ENCODE measurements around the gene ETDB.

The ETDB gene

DNA sequence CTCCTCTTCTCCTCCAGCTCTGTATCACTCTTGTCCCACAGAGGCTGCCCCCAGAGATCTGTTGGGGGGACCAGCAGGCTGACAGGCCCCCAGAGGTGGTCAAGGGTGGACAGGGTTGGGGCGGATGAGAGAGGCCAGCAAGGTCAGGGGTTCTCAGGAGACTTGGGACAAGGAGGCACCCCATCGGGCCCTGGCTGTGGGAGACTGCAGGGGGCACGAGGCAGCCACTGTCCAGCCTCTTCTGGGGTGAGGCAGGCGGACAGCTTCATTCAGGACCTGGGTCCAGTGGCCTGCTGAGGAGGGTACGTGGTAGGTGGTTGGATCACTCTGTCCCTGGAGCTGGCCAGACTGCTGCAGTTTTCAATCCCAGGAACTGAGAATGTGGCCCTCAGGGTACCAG is 24.6 kb downstream of the ETDB start:
- Histone ChIP-seq H3K36me3 (ENCODE audit: control insufficient read depth in 2 of 2, insufficient read depth in 1 of 2, low read length in 2 of 2) (no peaks in the 10 kb centered on the region), H3K4me1 (ENCODE audit: control insufficient read depth, insufficient read depth, low read length) (no peaks in the 10 kb centered on the region), H3K9me3 (ENCODE audit: control insufficient read depth, insufficient read depth, low read depth, low read length) (no peaks in the 10 kb centered on the region; the same call in 1 of the 2 replicates), H3K27ac (ENCODE audit: extremely low read depth, low read depth, low read length) (no peak overlapping the region), H3K4me3 (ENCODE audit: low read depth, low read length) (no peak overlapping the region)
- ChIA-PET CTCF (no interaction called here), POLR2A (no interaction called here)
- no peak for TF ChIP-seq ZNF133 (tag by site-specific recombination; IDR thresholded peaks at IDR 0.05)
- TF ChIP-seq ZNF202 (tag by site-specific recombination; IDR thresholded peaks at IDR 0.05; ENCODE audit: borderline replicate concordance), result no peak
- no peak for TF ChIP-seq ZFP41 (tag by site-specific recombination; IDR thresholded peaks at IDR 0.05; ENCODE audit: borderline replicate concordance)
- TF ChIP-seq, protein P1, sequence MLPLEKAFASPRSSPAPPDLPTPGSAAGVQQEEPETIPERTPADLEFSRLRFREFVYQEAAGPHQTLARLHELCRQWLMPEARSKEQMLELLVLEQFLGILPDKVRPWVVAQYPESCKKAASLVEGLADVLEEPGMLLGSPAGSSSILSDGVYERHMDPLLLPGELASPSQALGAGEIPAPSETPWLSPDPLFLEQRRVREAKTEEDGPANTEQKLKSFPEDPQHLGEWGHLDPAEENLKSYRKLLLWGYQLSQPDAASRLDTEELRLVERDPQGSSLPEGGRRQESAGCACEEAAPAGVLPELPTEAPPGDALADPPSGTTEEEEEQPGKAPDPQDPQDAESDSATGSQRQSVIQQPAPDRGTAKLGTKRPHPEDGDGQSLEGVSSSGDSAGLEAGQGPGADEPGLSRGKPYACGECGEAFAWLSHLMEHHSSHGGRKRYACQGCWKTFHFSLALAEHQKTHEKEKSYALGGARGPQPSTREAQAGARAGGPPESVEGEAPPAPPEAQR (tag by site-specific recombination; IDR thresholded peaks at IDR 0.05), result no peak
- TF ChIP-seq GFI1B (tag by site-specific recombination; IDR thresholded peaks at IDR 0.05), result no peak
- no peak for TF ChIP-seq ZNF223 (tag by site-specific recombination; IDR thresholded peaks at IDR 0.05)
- no peak for TF ChIP-seq RBAK (tag by site-specific recombination; IDR thresholded peaks at IDR 0.05)
- TF ChIP-seq ZNF785 (tag by site-specific recombination; IDR thresholded peaks at IDR 0.05), result no peak
- TF ChIP-seq ZNF610 (tag by site-specific recombination; IDR thresholded peaks at IDR 0.05; ENCODE audit: borderline replicate concordance), result no peak
- TF ChIP-seq GLI2 (tag by site-specific recombination; IDR thresholded peaks at IDR 0.05; ENCODE audit: borderline replicate concordance, low read depth), result no peak
- TF ChIP-seq ZNF335 (tag by site-specific recombination; conservative IDR thresholded peaks at IDR 0.05), result no peak

DNA sequence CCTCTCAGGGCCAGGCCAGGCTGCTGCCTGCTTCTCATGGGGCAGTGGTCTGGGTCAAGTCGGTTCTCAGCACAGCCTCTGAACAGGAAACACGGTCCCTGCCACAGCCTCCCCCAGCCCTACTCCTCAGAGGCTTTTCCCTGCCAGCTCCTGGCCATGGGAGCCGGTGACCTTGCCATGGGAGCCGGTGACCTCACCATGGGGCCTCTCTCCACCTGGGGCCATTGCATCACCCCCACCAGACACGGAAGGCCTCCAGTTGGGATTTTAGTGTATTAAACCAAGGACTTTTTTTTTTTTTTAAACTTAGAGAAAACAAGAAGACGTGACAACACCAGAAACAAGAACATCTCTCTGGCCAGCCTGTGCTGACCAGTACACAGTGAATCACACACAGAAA is 25.6 kb downstream of the ETDB start:
- POLR2A ChIA-PET, result no interaction called here
- CTCF ChIA-PET, result no interaction called here
- H3K4me3 ChIP-seq (ENCODE audit: low read depth, low read length), result no peak overlapping the region
- H3K9me3 ChIP-seq (ENCODE audit: control insufficient read depth, insufficient read depth, low read depth, low read length), result no peaks in the 10 kb centered on the region; the same call in 1 of the 2 replicates
- no peaks in the 10 kb centered on the region for H3K36me3 ChIP-seq (ENCODE audit: control insufficient read depth in 2 of 2, insufficient read depth in 1 of 2, low read length in 2 of 2)
- H3K4me1 ChIP-seq (ENCODE audit: control insufficient read depth, insufficient read depth, low read length), result no peaks in the 10 kb centered on the region
- no peak overlapping the region for H3K27ac ChIP-seq (ENCODE audit: extremely low read depth, low read depth, low read length)
- TF ChIP-seq ZNF341 (tag by site-specific recombination; IDR thresholded peaks at IDR 0.05; ENCODE audit: low read depth) (no peak), ZNF501 (tag by site-specific recombination; IDR thresholded peaks at IDR 0.05) (no peak), ZNF561 (tag by site-specific recombination; IDR thresholded peaks at IDR 0.05; ENCODE audit: borderline replicate concordance) (no peak), ZNF473 (tag by site-specific recombination; IDR thresholded peaks at IDR 0.05) (no peak), ZNF174 (tag by site-specific recombination; IDR thresholded peaks at IDR 0.05) (no peak), ZNF585B (tag by site-specific recombination; IDR thresholded peaks at IDR 0.05) (no peak), ZFHX2 (tag by site-specific recombination; conservative IDR thresholded peaks at IDR 0.05) (no peak), ZNF433 (tag by site-specific recombination; IDR thresholded peaks at IDR 0.05; ENCODE audit: low read depth) (no peak), ZNF514 (tag by site-specific recombination; IDR thresholded peaks at IDR 0.05) (no peak), ZNF701 (tag by site-specific recombination; IDR thresholded peaks at IDR 0.05) (no peak), ZNF629 (tag by site-specific recombination; IDR thresholded peaks at IDR 0.05) (no peak)
- TF ChIP-seq, protein P2, sequence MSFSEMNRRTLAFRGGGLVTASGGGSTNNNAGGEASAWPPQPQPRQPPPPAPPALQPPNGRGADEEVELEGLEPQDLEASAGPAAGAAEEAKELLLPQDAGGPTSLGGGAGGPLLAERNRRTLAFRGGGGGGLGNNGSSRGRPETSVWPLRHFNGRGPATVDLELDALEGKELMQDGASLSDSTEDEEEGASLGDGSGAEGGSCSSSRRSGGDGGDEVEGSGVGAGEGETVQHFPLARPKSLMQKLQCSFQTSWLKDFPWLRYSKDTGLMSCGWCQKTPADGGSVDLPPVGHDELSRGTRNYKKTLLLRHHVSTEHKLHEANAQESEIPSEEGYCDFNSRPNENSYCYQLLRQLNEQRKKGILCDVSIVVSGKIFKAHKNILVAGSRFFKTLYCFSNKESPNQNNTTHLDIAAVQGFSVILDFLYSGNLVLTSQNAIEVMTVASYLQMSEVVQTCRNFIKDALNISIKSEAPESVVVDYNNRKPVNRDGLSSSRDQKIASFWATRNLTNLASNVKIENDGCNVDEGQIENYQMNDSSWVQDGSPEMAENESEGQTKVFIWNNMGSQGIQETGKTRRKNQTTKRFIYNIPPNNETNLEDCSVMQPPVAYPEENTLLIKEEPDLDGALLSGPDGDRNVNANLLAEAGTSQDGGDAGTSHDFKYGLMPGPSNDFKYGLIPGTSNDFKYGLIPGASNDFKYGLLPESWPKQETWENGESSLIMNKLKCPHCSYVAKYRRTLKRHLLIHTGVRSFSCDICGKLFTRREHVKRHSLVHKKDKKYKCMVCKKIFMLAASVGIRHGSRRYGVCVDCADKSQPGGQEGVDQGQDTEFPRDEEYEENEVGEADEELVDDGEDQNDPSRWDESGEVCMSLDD (tag by site-specific recombination; IDR thresholded peaks at IDR 0.05), result no peak
- TF ChIP-seq, protein P3, sequence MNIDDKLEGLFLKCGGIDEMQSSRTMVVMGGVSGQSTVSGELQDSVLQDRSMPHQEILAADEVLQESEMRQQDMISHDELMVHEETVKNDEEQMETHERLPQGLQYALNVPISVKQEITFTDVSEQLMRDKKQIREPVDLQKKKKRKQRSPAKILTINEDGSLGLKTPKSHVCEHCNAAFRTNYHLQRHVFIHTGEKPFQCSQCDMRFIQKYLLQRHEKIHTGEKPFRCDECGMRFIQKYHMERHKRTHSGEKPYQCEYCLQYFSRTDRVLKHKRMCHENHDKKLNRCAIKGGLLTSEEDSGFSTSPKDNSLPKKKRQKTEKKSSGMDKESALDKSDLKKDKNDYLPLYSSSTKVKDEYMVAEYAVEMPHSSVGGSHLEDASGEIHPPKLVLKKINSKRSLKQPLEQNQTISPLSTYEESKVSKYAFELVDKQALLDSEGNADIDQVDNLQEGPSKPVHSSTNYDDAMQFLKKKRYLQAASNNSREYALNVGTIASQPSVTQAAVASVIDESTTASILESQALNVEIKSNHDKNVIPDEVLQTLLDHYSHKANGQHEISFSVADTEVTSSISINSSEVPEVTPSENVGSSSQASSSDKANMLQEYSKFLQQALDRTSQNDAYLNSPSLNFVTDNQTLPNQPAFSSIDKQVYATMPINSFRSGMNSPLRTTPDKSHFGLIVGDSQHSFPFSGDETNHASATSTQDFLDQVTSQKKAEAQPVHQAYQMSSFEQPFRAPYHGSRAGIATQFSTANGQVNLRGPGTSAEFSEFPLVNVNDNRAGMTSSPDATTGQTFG (tag by site-specific recombination; IDR thresholded peaks at IDR 0.05; ENCODE audit: borderline replicate concordance), result no peak
- TF ChIP-seq, protein P4, sequence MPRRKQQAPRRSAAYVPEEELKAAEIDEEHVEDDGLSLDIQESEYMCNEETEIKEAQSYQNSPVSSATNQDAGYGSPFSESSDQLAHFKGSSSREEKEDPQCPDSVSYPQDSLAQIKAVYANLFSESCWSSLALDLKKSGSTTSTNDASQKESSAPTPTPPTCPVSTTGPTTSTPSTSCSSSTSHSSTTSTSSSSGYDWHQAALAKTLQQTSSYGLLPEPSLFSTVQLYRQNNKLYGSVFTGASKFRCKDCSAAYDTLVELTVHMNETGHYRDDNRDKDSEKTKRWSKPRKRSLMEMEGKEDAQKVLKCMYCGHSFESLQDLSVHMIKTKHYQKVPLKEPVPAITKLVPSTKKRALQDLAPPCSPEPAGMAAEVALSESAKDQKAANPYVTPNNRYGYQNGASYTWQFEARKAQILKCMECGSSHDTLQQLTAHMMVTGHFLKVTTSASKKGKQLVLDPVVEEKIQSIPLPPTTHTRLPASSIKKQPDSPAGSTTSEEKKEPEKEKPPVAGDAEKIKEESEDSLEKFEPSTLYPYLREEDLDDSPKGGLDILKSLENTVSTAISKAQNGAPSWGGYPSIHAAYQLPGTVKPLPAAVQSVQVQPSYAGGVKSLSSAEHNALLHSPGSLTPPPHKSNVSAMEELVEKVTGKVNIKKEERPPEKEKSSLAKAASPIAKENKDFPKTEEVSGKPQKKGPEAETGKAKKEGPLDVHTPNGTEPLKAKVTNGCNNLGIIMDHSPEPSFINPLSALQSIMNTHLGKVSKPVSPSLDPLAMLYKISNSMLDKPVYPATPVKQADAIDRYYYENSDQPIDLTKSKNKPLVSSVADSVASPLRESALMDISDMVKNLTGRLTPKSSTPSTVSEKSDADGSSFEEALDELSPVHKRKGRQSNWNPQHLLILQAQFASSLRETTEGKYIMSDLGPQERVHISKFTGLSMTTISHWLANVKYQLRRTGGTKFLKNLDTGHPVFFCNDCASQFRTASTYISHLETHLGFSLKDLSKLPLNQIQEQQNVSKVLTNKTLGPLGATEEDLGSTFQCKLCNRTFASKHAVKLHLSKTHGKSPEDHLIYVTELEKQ (tag by site-specific recombination; IDR thresholded peaks at IDR 0.05; ENCODE audit: borderline replicate concordance), result no peak
- TF ChIP-seq, protein P5, sequence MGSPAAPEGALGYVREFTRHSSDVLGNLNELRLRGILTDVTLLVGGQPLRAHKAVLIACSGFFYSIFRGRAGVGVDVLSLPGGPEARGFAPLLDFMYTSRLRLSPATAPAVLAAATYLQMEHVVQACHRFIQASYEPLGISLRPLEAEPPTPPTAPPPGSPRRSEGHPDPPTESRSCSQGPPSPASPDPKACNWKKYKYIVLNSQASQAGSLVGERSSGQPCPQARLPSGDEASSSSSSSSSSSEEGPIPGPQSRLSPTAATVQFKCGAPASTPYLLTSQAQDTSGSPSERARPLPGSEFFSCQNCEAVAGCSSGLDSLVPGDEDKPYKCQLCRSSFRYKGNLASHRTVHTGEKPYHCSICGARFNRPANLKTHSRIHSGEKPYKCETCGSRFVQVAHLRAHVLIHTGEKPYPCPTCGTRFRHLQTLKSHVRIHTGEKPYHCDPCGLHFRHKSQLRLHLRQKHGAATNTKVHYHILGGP (tag by site-specific recombination; IDR thresholded peaks at IDR 0.05), result no peak

Measured in HEK293 (cell line).